ENCODE results near the gene TIMP2.

The TIMP2 gene

DNA sequence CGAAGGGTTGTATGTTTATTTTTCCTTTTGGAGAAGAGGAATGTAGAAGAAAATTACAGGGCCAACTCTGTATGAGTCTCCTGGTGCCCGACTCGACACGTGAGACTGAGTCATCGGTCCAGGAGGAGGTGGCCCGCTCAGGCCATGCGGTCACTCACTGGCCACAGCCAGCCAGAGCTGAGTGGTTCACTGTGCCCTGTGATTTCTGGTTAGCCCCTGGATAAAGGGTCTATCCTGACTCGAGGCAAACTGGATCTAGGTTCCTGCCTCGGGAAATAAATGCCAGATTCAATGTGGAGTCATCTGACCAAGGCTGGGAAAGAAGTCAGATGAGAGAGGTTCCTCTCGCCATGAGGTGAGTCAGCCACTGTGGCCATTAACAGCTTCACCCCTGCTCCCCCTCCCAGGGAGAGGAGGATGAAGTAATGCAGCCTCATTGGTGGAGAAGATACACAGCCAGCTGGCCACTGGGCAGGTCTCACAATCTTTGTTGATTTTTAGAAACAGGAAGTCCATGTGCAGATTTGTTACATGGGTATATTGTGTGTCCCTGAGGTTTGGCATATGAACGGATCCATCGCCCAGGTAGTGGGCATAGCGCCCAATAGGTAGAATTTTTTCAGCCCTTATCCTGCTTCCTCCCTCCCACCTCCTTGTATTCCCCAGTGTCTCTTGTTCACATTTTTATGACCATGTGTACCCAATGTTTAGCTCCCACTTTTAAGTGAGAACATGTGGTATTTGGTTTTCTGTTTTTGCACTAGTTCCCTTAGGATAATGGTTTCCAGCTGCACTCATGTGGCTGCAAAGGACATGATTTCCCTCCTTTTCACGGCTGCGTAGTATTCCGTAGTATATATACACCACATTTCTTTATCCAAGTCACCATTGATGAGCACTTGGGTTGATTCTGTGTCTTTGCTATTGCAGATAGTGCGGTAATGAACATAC lies 62.8 kb downstream of the TIMP2 start:
- DNase-seq: no peak

GRCh38 chr17:78861229-78861628 lies 64.0 kb downstream of the TIMP2 start:
- DNase-seq: no peak

GRCh38 chr17:78859051-78859450 lies 66.1 kb downstream of the TIMP2 start:
- no peak for DNase-seq

DNA sequence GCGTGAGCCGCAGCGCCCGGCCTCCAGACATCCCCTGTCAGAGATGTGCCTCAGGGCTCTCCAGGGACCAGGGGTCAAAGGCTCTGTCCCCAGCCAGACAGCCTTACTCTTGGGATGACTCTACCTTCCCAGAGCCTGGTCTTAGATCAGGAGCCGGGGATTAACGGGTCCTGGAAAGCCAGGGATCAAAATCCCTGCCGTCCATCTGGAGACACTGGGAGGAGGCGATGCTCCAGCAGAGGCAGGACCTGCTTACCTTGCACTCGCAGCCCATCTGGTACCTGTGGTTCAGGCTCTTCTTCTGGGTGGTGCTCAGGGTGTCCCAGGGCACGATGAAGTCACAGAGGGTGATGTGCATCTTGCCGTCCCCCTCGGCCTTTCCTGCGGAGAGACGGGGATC lies 67.9 kb downstream of the TIMP2 start:
- DNase-seq: no peak

- no peak for DNase-seq
These were observed 69.5 kb downstream of the TIMP2 start for GRCh38 chr17:78855561-78856165.

DNA sequence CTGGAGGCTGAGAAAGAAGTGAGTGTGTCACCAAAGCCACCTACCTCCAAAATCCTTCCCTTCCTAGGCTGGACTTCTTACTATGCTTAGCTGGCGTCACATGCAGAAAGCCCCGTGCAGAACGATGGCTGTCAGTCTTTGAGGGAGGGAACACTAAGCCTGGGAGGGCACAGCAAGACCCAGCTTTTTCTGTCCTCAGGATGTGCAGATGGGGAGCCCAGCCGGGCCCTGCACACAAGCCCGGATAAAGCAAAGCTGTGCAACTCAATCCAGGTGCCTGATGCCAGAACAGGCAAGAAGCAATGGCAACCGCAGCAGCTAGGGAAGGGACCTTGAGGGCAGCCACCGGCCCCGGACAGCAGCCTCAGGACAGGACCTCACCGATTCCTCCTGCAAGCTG lies 70.7 kb downstream of the TIMP2 start:
- DNase-seq: no peak

- no peak for DNase-seq
These were observed 71.2 kb downstream of the TIMP2 start for GRCh38 chr17:78853926-78854394.

DNA sequence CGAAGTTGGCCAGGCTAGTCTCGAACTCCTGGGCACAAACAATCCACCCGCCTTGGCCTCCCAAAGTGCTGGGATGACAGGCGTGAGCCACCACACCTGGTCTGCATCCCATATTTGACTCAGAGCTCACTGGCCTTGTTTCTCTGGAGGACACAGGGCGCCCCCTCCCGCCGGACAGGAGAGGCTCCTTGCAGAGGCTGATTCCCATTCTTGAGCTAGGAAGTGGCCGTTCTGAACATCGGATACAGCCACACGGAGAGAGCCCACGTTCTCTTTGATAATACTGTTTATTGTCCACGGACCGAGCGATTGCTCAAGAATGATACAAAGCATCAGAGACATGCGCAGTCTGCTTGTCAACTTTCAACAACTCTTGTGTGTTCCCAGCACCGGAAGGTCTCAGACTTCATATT lies 72.5 kb downstream of the TIMP2 start:
- DNase-seq: no peak

DNA sequence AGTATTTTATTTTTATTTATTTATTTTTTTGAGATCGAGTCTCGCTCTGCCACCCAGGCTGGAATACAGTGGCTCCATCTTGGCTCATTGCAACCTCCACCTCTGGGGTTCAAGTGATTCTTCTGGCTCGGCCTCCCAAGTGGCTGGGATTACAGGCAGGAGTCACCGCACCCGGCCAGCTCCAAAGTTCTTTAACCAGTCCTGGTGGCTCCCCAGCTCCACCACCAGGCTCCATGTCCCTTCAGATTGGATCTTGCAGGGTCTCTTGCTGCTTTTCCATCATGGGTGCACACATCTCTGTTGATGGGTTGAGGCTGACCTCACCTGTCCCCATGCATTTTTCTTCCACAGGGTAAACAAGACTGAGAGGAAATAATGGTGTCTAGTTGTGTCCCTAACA lies 76.2 kb downstream of the TIMP2 start:
- DNase-seq: no peak

- no peak for DNase-seq
These were observed 78.1 kb downstream of the TIMP2 start for GRCh38 chr17:78847052-78847451.

- no peak for DNase-seq
These were observed 80.7 kb downstream of the TIMP2 start for GRCh38 chr17:78844301-78845005.

- peak in 1 of 2 experiments; percentile 38 for DNase-seq
These were observed 82.2 kb downstream of the TIMP2 start for GRCh38 chr17:78842881-78843565.

GRCh38 chr17:78840780-78841611 lies 84.2 kb downstream of the TIMP2 start, which contains the start of gene USP36:
TSS of gene USP36 (minus strand) at chr17:78840814. CDS start at chr17:78836363, 4,451 bp downstream.
- peak; percentile 100 for DNase-seq

DNA sequence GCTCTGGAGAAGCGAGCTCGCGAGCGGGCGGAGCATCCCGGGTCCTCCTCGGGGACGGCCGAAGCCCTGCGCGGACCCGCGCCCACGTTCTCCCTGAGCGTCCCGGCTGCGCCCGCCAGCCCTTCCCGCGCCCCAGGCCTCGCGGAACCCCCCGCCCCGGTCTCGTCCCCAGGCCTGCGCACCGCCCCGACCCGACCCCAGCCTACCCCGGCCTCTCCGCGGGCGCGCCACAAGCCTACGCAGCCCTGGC lies 84.7 kb downstream of the TIMP2 start:
- no peak for DNase-seq

DNA sequence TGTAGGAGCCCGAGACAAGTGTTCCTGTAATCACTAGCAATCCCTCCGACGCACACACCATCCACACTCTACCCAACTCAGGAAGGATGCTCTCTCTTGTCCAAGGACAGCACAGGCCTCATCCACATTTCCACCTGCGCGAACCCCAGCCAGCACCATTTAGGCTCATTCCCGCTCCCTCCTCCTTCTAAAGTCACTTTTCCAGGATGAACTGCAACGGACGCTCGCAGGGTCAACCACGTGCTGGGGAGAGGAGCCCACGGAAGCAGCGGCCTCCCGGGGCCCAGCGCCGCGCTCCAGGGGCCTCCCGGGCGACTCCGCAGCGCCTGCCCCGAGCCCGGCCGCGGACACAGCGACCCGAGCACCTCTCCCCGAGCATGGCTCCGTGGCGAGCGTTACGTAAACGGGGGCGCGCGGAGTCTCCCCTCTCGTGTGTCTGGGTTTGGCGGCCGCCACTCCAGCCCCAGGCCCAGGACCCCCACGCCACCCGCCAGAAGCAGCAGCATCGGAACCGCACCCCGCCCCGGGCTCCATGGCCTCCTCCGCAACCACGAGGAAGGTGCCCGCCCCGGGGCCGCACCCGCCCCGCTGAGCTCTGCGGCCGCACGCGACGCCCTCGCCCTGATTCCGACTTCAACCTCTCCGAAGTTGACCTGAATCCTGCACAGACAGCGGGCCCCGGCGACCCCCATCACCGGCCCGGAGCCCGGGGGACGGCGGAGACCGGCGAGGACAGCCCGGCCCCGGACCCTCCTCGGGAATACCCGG lies 85.2 kb downstream of the TIMP2 start:
- no peak for DNase-seq

DNA sequence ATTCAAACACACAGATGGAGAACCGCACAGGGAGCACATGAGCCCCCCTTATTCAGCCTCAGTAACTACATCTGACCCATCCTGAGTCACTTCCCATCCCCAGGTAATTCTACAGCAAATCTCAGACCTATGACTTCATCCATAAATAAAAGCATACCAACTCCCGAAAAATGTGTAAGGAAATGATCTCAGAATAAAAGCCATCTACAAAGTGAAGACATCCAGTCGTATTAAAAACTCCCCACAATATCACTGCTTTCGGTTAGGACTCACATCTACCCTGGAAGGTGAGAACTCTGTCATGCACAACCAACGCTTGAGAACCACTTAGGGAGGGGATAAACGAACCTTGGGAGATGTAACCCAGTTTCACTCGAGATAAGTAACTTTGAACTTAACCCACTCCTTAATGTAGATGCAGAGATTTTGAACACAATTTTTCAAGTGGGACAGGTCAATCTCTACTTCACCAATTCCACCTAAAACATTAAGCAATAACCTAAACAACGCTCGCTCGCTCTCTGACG lies 85.9 kb downstream of the TIMP2 start:
- no peak for DNase-seq

- no peak for DNase-seq
These were observed 86.6 kb downstream of the TIMP2 start for GRCh38 chr17:78838574-78839005.

DNA sequence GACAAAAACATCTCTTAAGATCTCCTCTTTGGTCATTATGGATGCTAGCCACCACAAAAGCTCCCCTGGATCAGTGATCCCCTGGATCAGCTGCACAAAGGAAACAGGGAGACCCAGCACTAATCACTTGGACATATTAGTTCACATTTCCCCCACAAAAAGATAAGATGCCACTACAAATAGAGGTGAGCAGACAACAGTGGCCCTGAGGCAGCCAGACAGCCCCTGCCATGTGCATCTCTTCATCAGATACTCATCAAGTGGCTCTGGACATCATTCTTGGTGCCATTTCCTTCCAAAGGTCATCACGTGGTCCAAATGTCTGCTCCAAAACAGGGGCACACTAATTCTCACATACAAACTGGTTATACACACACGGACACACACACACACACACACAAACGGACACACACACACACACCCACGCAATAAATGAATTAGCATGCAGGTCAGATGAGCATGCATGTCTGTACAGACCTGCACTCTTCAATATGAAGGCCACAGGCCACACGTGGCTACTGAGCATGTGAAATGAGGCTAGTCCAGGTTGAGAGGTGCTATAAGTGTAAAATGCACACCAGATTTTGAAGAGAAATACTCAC lies 88.7 kb downstream of the TIMP2 start:
- no peak for DNase-seq

DNA sequence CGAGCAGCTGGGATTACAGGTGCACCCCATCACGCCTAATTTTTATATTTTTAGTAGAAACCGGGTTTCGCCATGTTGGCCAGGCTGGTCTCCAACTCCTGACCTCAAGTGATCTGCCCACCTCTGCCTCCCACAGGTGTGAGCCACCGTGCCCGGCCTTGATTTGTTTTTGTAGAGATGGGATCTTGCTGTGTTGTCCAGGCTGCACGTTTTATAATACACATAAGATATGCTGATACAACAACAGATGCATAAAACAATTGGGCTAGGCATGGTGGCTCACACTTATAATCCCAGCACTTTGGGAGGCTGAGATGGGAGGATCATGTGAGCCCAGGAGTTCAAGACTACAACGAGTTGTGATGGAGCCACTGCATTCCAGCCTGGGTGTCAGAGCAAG lies 90.6 kb downstream of the TIMP2 start:
- no peak for DNase-seq

- DNase-seq: no peak
These were observed 92.7 kb downstream of the TIMP2 start for GRCh38 chr17:78832541-78832810.
